ENCODE data around the gene SLC22A14. TPM values are rescaled to one million over a fixed set of nuclear protein-coding genes. Genes with fewer than 3 reads are reported as not detected.
"Not testable (repeated sequence)": the region's sequence is repeated elsewhere in the genome, so short reads cannot be mapped to it uniquely, and the experiment has no call there.

The SLC22A14 gene
- total RNA-seq, 1 donor from 2014 or later = under 0.01 TPM

GRCh38 chr3:38318766-38319671, 36.9 kb downstream of the SLC22A14 start:
- Histone ChIP-seq H3K4me3 (ENCODE audit: low read length in 3 of 3) (no peak overlapping the region), H3K27me3 (ENCODE audit: control insufficient read depth in 3 of 3, insufficient read depth in 3 of 3, low read length in 3 of 3) (no peaks in the 10 kb centered on the region), H3K9me3 (ENCODE audit: control insufficient read depth in 3 of 3, low read length in 3 of 3) (peaks cover 0 to 2% (median 0%) of the 10 kb centered on the region in 3 donors), H3K4me1 (ENCODE audit: control insufficient read depth in 3 of 3, insufficient read depth in 3 of 3, low read length in 3 of 3) (no peaks in the 10 kb centered on the region), H3K36me3 (ENCODE audit: control insufficient read depth in 3 of 3, insufficient read depth in 3 of 3, low read length in 3 of 3) (no peaks in the 10 kb centered on the region), H3K9ac (ENCODE audit: low read depth in 1 of 3, low read length in 3 of 3) (no peak overlapping the region), H3K27ac (ENCODE audit: low read depth, low read length) (no peak overlapping the region)

GRCh38 chr3:38320638-38321037, 38.5 kb downstream of the SLC22A14 start:
- not testable (repeated sequence) for H3K9me3 ChIP-seq (ENCODE audit: control insufficient read depth in 3 of 3, low read length in 3 of 3); H3K27ac ChIP-seq (ENCODE audit: low read depth, low read length); H3K27me3 ChIP-seq (ENCODE audit: control insufficient read depth in 3 of 3, insufficient read depth in 3 of 3, low read length in 3 of 3); H3K9ac ChIP-seq (ENCODE audit: low read depth in 1 of 3, low read length in 3 of 3); H3K4me1 ChIP-seq (ENCODE audit: control insufficient read depth in 3 of 3, insufficient read depth in 3 of 3, low read length in 3 of 3); H3K36me3 ChIP-seq (ENCODE audit: control insufficient read depth in 3 of 3, insufficient read depth in 3 of 3, low read length in 3 of 3); H3K4me3 ChIP-seq (ENCODE audit: low read length in 3 of 3)

- peaks cover 0 to 5% (median 0%) of the 10 kb centered on the region in 3 donors for H3K27me3 ChIP-seq (ENCODE audit: control insufficient read depth in 3 of 3, insufficient read depth in 3 of 3, low read length in 3 of 3)
- H3K9ac ChIP-seq (ENCODE audit: low read depth in 1 of 3, low read length in 3 of 3) = no peak overlapping the region
- H3K4me1 ChIP-seq (ENCODE audit: control insufficient read depth in 3 of 3, insufficient read depth in 3 of 3, low read length in 3 of 3) = no peaks in the 10 kb centered on the region
- H3K36me3 ChIP-seq (ENCODE audit: control insufficient read depth in 3 of 3, insufficient read depth in 3 of 3, low read length in 3 of 3) = no peaks in the 10 kb centered on the region
- no peak overlapping the region for H3K4me3 ChIP-seq (ENCODE audit: low read length in 3 of 3)
- H3K27ac ChIP-seq (ENCODE audit: low read depth, low read length) = no peak overlapping the region
- peaks cover 0 to 2% (median 2%) of the 10 kb centered on the region in 3 donors for H3K9me3 ChIP-seq (ENCODE audit: control insufficient read depth in 3 of 3, low read length in 3 of 3)
Measured at GRCh38 chr3:38323060-38323459, 41.0 kb downstream of the SLC22A14 start.

DNA sequence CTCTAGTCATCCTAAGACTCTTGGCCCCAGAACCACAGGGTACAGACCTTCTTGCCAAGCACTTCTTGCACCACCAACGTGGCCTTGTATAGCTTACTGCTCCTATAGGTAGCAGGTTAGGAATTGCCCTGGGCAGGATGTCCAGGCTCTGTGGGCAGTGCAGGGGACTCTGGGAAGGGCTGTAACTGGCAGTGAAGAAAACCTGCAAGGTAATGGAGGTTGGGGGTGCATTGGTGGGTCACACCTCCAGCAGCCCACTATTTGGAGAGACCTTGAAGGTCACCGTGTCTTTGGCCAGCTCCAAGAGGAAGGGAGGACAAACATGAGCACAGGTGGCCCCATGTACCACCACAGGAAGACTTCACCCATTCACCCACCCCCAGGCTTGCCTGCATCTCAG, 43.2 kb downstream of the SLC22A14 start:
- Histone ChIP-seq H3K4me3 (ENCODE audit: low read length in 3 of 3) (no peak overlapping the region), H3K4me1 (ENCODE audit: control insufficient read depth in 3 of 3, insufficient read depth in 3 of 3, low read length in 3 of 3) (no peaks in the 10 kb centered on the region), H3K27ac (ENCODE audit: low read depth, low read length) (no peak overlapping the region), H3K36me3 (ENCODE audit: control insufficient read depth in 3 of 3, insufficient read depth in 3 of 3, low read length in 3 of 3) (no peaks in the 10 kb centered on the region), H3K9me3 (ENCODE audit: control insufficient read depth in 3 of 3, low read length in 3 of 3) (peaks cover 0 to 2% (median 2%) of the 10 kb centered on the region in 3 donors), H3K27me3 (ENCODE audit: control insufficient read depth in 3 of 3, insufficient read depth in 3 of 3, low read length in 3 of 3) (peaks cover 0 to 5% (median 0%) of the 10 kb centered on the region in 3 donors), H3K9ac (ENCODE audit: low read depth in 1 of 3, low read length in 3 of 3) (no peak overlapping the region)

DNA sequence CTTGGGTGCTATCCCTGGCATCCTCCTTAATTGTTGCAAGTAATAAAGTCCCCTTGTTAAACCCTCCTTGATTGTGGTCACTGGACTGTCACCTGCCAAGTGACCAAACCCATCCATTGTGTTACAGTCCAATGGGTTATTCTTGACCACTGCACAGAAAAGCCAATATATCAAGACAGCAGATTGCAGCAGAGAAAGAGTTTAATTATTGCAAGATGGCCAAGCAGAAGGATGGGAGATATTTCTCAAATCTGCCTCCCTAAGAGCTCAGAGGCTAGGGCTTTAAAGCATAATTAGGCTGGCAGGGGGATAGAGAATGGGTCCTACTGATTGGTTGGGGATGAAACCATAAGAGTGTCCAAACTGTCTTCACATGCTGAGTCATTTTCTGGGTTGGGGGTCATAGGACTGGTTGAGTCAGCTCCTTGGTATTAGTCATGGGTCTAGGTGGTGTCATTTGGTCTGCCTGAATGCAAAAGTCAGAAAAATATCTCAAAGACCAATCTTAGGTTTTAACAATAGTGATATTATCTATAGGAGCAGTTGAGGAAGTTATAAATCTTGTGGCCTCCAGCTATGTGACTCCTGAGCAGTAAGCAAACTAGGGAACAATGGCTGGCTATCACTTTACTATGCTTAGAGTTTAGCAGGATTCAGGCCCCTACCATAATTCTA, 45.4 kb downstream of the SLC22A14 start:
- H3K4me1 ChIP-seq (ENCODE audit: control insufficient read depth in 3 of 3, insufficient read depth in 3 of 3, low read length in 3 of 3) = no peaks in the 10 kb centered on the region
- no peak overlapping the region for H3K4me3 ChIP-seq (ENCODE audit: low read length in 3 of 3)
- H3K36me3 ChIP-seq (ENCODE audit: control insufficient read depth in 3 of 3, insufficient read depth in 3 of 3, low read length in 3 of 3) = no peaks in the 10 kb centered on the region
- no peak overlapping the region for H3K9ac ChIP-seq (ENCODE audit: low read depth in 1 of 3, low read length in 3 of 3)
- no peak overlapping the region for H3K27ac ChIP-seq (ENCODE audit: low read depth, low read length)
- peaks cover 0 to 2% (median 0%) of the 10 kb centered on the region in 3 donors for H3K9me3 ChIP-seq (ENCODE audit: control insufficient read depth in 3 of 3, low read length in 3 of 3)
- peaks cover 0 to 5% (median 0%) of the 10 kb centered on the region in 3 donors for H3K27me3 ChIP-seq (ENCODE audit: control insufficient read depth in 3 of 3, insufficient read depth in 3 of 3, low read length in 3 of 3)

DNA sequence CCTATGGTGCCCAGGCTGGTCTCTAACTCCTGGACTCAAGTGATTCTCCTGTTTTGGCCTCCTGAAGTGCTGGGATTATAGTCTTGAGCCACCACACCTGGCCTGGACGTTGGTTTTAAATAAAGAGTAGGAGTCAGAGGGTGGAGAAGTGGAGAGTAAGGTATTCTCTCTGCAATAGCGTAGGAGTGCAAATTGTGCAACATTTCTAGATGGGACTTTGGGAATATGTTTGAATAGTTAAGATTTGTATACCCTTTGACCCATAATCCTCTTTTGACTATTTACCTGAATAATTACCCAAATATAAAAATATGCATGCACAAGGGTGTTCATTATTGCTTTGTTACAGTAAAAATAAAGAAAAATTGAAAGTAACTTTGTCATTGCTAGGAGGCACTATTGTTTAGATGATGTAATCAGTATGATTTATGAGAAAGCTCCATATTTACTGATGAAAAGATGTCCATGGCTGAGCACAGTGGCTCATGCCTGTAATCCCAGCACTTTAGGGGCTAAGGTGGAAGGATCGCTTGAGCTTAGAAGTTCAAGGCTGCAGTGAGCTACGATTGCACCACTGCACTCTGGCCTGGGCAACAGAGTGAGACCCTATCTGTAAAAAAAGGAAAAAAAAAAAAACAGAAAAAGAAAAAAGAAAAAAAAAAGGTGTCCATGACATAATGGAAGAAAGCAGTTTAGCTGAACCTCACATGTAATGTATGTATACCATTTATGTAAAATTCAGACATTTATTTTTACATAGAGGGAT, 49.3 kb downstream of the SLC22A14 start:
- Histone ChIP-seq H3K9ac (ENCODE audit: low read depth in 1 of 3, low read length in 3 of 3) (no peak overlapping the region), H3K9me3 (ENCODE audit: control insufficient read depth in 3 of 3, low read length in 3 of 3) (peaks cover 0 to 2% (median 0%) of the 10 kb centered on the region in 3 donors), H3K4me1 (ENCODE audit: control insufficient read depth in 3 of 3, insufficient read depth in 3 of 3, low read length in 3 of 3) (no peaks in the 10 kb centered on the region), H3K36me3 (ENCODE audit: control insufficient read depth in 3 of 3, insufficient read depth in 3 of 3, low read length in 3 of 3) (no peaks in the 10 kb centered on the region), H3K4me3 (ENCODE audit: low read length in 3 of 3) (no peak overlapping the region), H3K27ac (ENCODE audit: low read depth, low read length) (no peak overlapping the region), H3K27me3 (ENCODE audit: control insufficient read depth in 3 of 3, insufficient read depth in 3 of 3, low read length in 3 of 3) (peaks cover 0 to 2% (median 0%) of the 10 kb centered on the region in 3 donors)

- Histone ChIP-seq H3K9ac (ENCODE audit: low read depth in 1 of 3, low read length in 3 of 3) (no peak overlapping the region), H3K9me3 (ENCODE audit: control insufficient read depth in 3 of 3, low read length in 3 of 3) (no peaks in the 10 kb centered on the region), H3K4me1 (ENCODE audit: control insufficient read depth in 3 of 3, insufficient read depth in 3 of 3, low read length in 3 of 3) (no peaks in the 10 kb centered on the region), H3K4me3 (ENCODE audit: low read length in 3 of 3) (no peak overlapping the region), H3K27ac (ENCODE audit: low read depth, low read length) (no peak overlapping the region), H3K27me3 (ENCODE audit: control insufficient read depth in 3 of 3, insufficient read depth in 3 of 3, low read length in 3 of 3) (no peaks in the 10 kb centered on the region), H3K36me3 (ENCODE audit: control insufficient read depth in 3 of 3, insufficient read depth in 3 of 3, low read length in 3 of 3) (no peaks in the 10 kb centered on the region)
Measured at GRCh38 chr3:38332201-38332600, 50.1 kb downstream of the SLC22A14 start.

DNA sequence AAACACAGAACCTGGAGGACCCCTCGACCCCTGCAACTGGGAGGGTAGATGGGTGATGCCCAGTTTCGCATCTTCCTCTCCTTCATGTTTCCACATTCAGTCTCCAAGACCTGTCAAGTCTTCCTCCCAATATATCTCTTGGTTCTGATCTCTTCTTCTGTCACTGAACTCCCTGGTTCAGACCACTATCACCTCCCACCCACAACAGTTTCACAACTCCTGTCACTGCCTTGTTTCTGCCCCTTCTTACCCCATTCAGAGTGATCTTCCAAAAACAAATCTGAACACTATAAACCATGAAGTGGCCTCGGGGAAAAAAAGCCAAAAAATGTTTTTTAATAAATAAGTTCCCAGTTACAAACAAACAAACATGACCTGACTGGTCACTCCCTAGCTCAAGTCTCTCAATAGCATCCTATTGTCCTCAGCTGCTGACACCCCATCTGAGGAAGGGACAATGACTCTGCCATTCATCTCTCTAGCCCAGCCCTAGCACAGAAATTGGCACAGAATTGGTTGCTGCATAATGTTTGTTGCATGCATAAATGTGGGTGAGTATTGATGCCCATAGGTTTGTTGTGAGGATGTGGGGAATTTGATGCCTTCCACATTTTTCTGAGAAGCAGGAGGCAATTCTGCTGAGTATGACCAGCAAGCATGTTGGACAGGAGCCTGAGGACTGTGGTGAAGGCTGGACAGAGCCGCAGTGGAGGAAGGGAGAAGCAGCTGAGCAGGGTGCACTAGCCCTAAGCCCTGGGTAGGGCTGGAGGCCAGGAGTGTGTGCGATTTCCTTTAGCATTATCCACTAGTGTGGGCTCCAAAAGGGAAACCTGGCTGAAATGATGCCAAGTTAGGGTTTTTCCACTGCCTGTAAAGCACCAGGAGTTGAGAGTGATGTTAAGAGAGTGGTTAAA, 52.3 kb downstream of the SLC22A14 start:
- no peaks in the 10 kb centered on the region for H3K4me1 ChIP-seq (ENCODE audit: control insufficient read depth in 3 of 3, insufficient read depth in 3 of 3, low read length in 3 of 3)
- no peaks in the 10 kb centered on the region for H3K9me3 ChIP-seq (ENCODE audit: control insufficient read depth in 3 of 3, low read length in 3 of 3)
- H3K27ac ChIP-seq (ENCODE audit: low read depth, low read length) = no peak overlapping the region
- H3K9ac ChIP-seq (ENCODE audit: low read depth in 1 of 3, low read length in 3 of 3) = no peak overlapping the region
- no peaks in the 10 kb centered on the region for H3K27me3 ChIP-seq (ENCODE audit: control insufficient read depth in 3 of 3, insufficient read depth in 3 of 3, low read length in 3 of 3)
- no peaks in the 10 kb centered on the region for H3K36me3 ChIP-seq (ENCODE audit: control insufficient read depth in 3 of 3, insufficient read depth in 3 of 3, low read length in 3 of 3)
- H3K4me3 ChIP-seq (ENCODE audit: low read length in 3 of 3) = no peak overlapping the region

- H3K9ac ChIP-seq (ENCODE audit: low read depth in 1 of 3, low read length in 3 of 3) = no peak overlapping the region
- no peaks in the 10 kb centered on the region for H3K4me1 ChIP-seq (ENCODE audit: control insufficient read depth in 3 of 3, insufficient read depth in 3 of 3, low read length in 3 of 3)
- H3K27me3 ChIP-seq (ENCODE audit: control insufficient read depth in 3 of 3, insufficient read depth in 3 of 3, low read length in 3 of 3) = no peaks in the 10 kb centered on the region
- no peak overlapping the region for H3K4me3 ChIP-seq (ENCODE audit: low read length in 3 of 3)
- H3K36me3 ChIP-seq (ENCODE audit: control insufficient read depth in 3 of 3, insufficient read depth in 3 of 3, low read length in 3 of 3) = no peaks in the 10 kb centered on the region
- H3K9me3 ChIP-seq (ENCODE audit: control insufficient read depth in 3 of 3, low read length in 3 of 3) = no peaks in the 10 kb centered on the region
- no peak overlapping the region for H3K27ac ChIP-seq (ENCODE audit: low read depth, low read length)
Measured at GRCh38 chr3:38335263-38335662, 53.2 kb downstream of the SLC22A14 start.
